ENCODE measurements around the gene DUOX1. TPM values are rescaled to one million over a fixed set of nuclear protein-coding genes. Genes with fewer than 3 reads are reported as not detected.

DUOX1 gene
- total RNA-seq, 1 experiment from 2014 or later = 15.1 TPM

GRCh38 chr15:45182996-45183395, 53.2 kb downstream of the DUOX1 start:
- no peaks in the 10 kb centered on the region for H3K27me3 Mint-ChIP-seq (ENCODE audit: insufficient read depth, unreplicated experiment)
- no peak for DNase-seq (ENCODE audit: unreplicated experiment)
- POLR2A ChIA-PET = interaction anchor here (1.1 kb wide), 1 partner anchor 15 kb away, joined by 5 read pairs; no protein-coding TSS in a partner anchor
- no peak overlapping the region for H3K27ac Mint-ChIP-seq (ENCODE audit: low read depth, unreplicated experiment)
- H3K36me3 Mint-ChIP-seq (ENCODE audit: insufficient read depth, unreplicated experiment) = no peaks in the 10 kb centered on the region
- CTCF ChIA-PET = interaction anchor here (1.8 to 7.3 kb wide), 2 partner anchors 15 to 20 kb away, joined by 6 to 36 read pairs; no protein-coding TSS in a partner anchor
- TF ChIP-seq, protein P1, sequence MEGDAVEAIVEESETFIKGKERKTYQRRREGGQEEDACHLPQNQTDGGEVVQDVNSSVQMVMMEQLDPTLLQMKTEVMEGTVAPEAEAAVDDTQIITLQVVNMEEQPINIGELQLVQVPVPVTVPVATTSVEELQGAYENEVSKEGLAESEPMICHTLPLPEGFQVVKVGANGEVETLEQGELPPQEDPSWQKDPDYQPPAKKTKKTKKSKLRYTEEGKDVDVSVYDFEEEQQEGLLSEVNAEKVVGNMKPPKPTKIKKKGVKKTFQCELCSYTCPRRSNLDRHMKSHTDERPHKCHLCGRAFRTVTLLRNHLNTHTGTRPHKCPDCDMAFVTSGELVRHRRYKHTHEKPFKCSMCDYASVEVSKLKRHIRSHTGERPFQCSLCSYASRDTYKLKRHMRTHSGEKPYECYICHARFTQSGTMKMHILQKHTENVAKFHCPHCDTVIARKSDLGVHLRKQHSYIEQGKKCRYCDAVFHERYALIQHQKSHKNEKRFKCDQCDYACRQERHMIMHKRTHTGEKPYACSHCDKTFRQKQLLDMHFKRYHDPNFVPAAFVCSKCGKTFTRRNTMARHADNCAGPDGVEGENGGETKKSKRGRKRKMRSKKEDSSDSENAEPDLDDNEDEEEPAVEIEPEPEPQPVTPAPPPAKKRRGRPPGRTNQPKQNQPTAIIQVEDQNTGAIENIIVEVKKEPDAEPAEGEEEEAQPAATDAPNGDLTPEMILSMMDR (IDR thresholded peaks at IDR 0.05; ENCODE audit: unreplicated experiment) = no peak
- intact Hi-C loops (cut with micrococcal nuclease) = no loop called here
- H3K9me3 Mint-ChIP-seq (ENCODE audit: unreplicated experiment) = no peaks in the 10 kb centered on the region
- no peak overlapping the region for H3K4me3 Mint-ChIP-seq (ENCODE audit: unreplicated experiment)
- BruUV-seq (replicated peaks) = no TSS peak
- H3K4me1 Mint-ChIP-seq (ENCODE audit: insufficient read depth, unreplicated experiment) = peaks cover 19% of the 10 kb centered on the region

DNA sequence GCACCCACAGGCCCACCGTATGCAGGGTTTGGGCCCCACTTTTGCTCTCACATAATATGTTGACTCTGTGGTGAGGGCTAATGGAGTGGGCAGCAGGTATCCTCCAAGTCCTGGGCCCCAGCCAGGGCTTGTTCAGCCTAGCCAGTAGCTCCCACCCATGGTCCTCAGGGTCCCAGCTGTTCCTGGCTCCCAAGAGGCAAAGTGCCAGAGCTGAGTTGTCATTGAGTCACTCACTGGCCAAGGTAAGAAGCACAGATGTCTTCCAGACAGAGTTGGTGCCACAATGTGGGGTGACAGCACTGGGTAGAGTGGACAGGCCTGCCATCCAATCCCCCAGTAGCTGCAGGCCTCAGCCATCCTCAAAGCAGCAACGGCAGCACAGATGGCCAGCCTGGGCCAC, 53.7 kb downstream of the DUOX1 start:
- CTCF ChIA-PET = interaction anchor here (1.8 to 7.3 kb wide), 2 partner anchors 16 to 20 kb away, joined by 6 to 36 read pairs; no protein-coding TSS in a partner anchor
- Mint-ChIP-seq H3K4me1 (ENCODE audit: insufficient read depth, unreplicated experiment) (peaks cover 24% of the 10 kb centered on the region), H3K4me3 (ENCODE audit: unreplicated experiment) (no peak overlapping the region), H3K9me3 (ENCODE audit: unreplicated experiment) (no peaks in the 10 kb centered on the region), H3K36me3 (ENCODE audit: insufficient read depth, unreplicated experiment) (peaks cover 3% of the 10 kb centered on the region), H3K27ac (ENCODE audit: low read depth, unreplicated experiment) (no peak overlapping the region), H3K27me3 (ENCODE audit: insufficient read depth, unreplicated experiment) (no peaks in the 10 kb centered on the region)
- TF ChIP-seq, protein P1 (IDR thresholded peaks at IDR 0.05; ENCODE audit: unreplicated experiment) = no peak
- POLR2A ChIA-PET = interaction anchor here (1.1 kb wide), 1 partner anchor 15 kb away, joined by 5 read pairs; no protein-coding TSS in a partner anchor
- intact Hi-C loops (cut with micrococcal nuclease) = no loop called here
- no TSS peak for BruUV-seq (replicated peaks)
- no peak for DNase-seq (ENCODE audit: unreplicated experiment)

- CTCF ChIA-PET = interaction anchor here (0.9 to 7.3 kb wide), 6 partner anchors 8 to 22 kb away, joined by 3 to 36 read pairs (median 6); no protein-coding TSS in a partner anchor
- Mint-ChIP-seq H3K27me3 (ENCODE audit: insufficient read depth, unreplicated experiment) (no peaks in the 10 kb centered on the region), H3K4me3 (ENCODE audit: unreplicated experiment) (no peak overlapping the region), H3K36me3 (ENCODE audit: insufficient read depth, unreplicated experiment) (peaks cover 6% of the 10 kb centered on the region), H3K4me1 (ENCODE audit: insufficient read depth, unreplicated experiment) (peaks cover 27% of the 10 kb centered on the region), H3K27ac (ENCODE audit: low read depth, unreplicated experiment) (no peak overlapping the region), H3K9me3 (ENCODE audit: unreplicated experiment) (no peaks in the 10 kb centered on the region)
- DNase-seq (ENCODE audit: unreplicated experiment) = no peak
- POLR2A ChIA-PET = interaction anchor here (0.9 kb wide), 1 partner anchor 14 kb away, joined by 3 read pairs; no protein-coding TSS in a partner anchor
- no TSS peak for BruUV-seq (replicated peaks)
- TF ChIP-seq, protein P1 (IDR thresholded peaks at IDR 0.05; ENCODE audit: unreplicated experiment) = no peak
- intact Hi-C loops (cut with micrococcal nuclease) = no loop called here
Observed at GRCh38 chr15:45184562-45185041, 54.8 kb downstream of the DUOX1 start.

- CTCF ChIA-PET = interaction anchor here (0.8 to 2.6 kb wide), 4 partner anchors 8 to 22 kb away, joined by 3 to 13 read pairs (median 6); no protein-coding TSS in a partner anchor
- peaks cover 6% of the 10 kb centered on the region for H3K36me3 Mint-ChIP-seq (ENCODE audit: insufficient read depth, unreplicated experiment)
- peaks cover 23% of the 10 kb centered on the region for H3K4me1 Mint-ChIP-seq (ENCODE audit: insufficient read depth, unreplicated experiment)
- H3K4me3 Mint-ChIP-seq (ENCODE audit: unreplicated experiment) = no peak overlapping the region
- TF ChIP-seq, protein P1 (IDR thresholded peaks at IDR 0.05; ENCODE audit: unreplicated experiment) = no peak
- no peaks in the 10 kb centered on the region for H3K9me3 Mint-ChIP-seq (ENCODE audit: unreplicated experiment)
- POLR2A ChIA-PET = interaction anchor here (0.6 kb wide), 1 partner anchor 9 kb away, joined by 3 read pairs; no protein-coding TSS in a partner anchor
- BruUV-seq (replicated peaks) = no TSS peak
- intact Hi-C loops (cut with micrococcal nuclease) = no loop called here
- H3K27me3 Mint-ChIP-seq (ENCODE audit: insufficient read depth, unreplicated experiment) = no peaks in the 10 kb centered on the region
- no peak overlapping the region for H3K27ac Mint-ChIP-seq (ENCODE audit: low read depth, unreplicated experiment)
- DNase-seq (ENCODE audit: unreplicated experiment) = no peak
Observed at GRCh38 chr15:45185069-45185779, 55.4 kb downstream of the DUOX1 start.
